Measurements from ENCODE around the gene WNT8B.

The WNT8B gene

GRCh38 chr10:100462709-100463108 is at the start of gene WNT8B:
Gene WNT8B, plus strand, starts transcription at chr10:100463009. Its CDS starts 160 bp downstream, at chr10:100463169.
- no peak for DNase-seq

- DNase-seq: no peak
Measured at GRCh38 chr10:100413173-100413572, 49.6 kb upstream of the WNT8B start.

GRCh38 chr10:100419911-100420449 is 42.8 kb upstream of the WNT8B start:
- DNase-seq: no peak

- DNase-seq: no peak
Measured at GRCh38 chr10:100427374-100427773, 35.4 kb upstream of the WNT8B start.

- peak; percentile 77 to 95 for DNase-seq
Measured at GRCh38 chr10:100433253-100434240, 29.3 kb upstream of the WNT8B start.

GRCh38 chr10:100436255-100436654 is 26.6 kb upstream of the WNT8B start:
- no peak for DNase-seq

GRCh38 chr10:100438674-100439315 is 24.0 kb upstream of the WNT8B start:
- DNase-seq: no peak

GRCh38 chr10:100442548-100442947 is 20.3 kb upstream of the WNT8B start:
- DNase-seq: no peak

- DNase-seq: peak in 1 of 2 experiments; percentile 20
Measured at GRCh38 chr10:100446130-100446761, 16.6 kb upstream of the WNT8B start.

GRCh38 chr10:100447663-100448062 is 15.1 kb upstream of the WNT8B start:
- DNase-seq: no peak

- no peak for DNase-seq
Measured at GRCh38 chr10:100448951-100449350, 13.9 kb upstream of the WNT8B start.

- no peak for DNase-seq
Measured at GRCh38 chr10:100468322-100468721, 5.5 kb downstream of the WNT8B start.

GRCh38 chr10:100468978-100469377 is 6.2 kb downstream of the WNT8B start:
- no peak for DNase-seq

GRCh38 chr10:100469756-100470155 is 6.9 kb downstream of the WNT8B start:
- no peak for DNase-seq

- DNase-seq: no peak
Measured at GRCh38 chr10:100470367-100470766, 7.6 kb downstream of the WNT8B start.

- DNase-seq: no peak
Measured at GRCh38 chr10:100477970-100478369, 15.2 kb downstream of the WNT8B start.

- DNase-seq: no peak
Measured at GRCh38 chr10:100479037-100479436, 16.2 kb downstream of the WNT8B start.

GRCh38 chr10:100480002-100480401 is 17.2 kb downstream of the WNT8B start:
- no peak for DNase-seq

GRCh38 chr10:100481462-100482081 is 18.8 kb downstream of the WNT8B start:
- DNase-seq: peak; percentile 78 to 83

GRCh38 chr10:100482181-100482833 is 19.5 kb downstream of the WNT8B start:
- peak; percentile 61 to 82 for DNase-seq

GRCh38 chr10:100482834-100483185 is 20.0 kb downstream of the WNT8B start:
- DNase-seq: no peak
